Measurements from ENCODE around the gene CTTNBP2NL. TPM values are rescaled to one million over a fixed set of nuclear protein-coding genes. Genes with fewer than 3 reads are reported as not detected.
A peak's percentile ranks its signal among the peaks of the same experiment; 100 is the strongest.

Gene CTTNBP2NL
- polyA plus RNA-seq, 3 donors: 1.6 to 4.9 (median 3.0) TPM

- Mint-ChIP-seq H3K9me3 (peaks cover 0 to 13% (median 3%) of the 10 kb centered on the region in 7 donors), H3K27ac (no peak overlapping the region), H3K27me3 (ENCODE audit: low read depth in 3 of 3) (peaks cover 64 to 88% (median 77%) of the 10 kb centered on the region in 3 donors), H3K4me1 (peaks cover 14% of the 10 kb centered on the region), H3K36me3 (peaks cover 0 to 7% of the 10 kb centered on the region in 2 donors), H3K4me3 (peak overlapping the region in 1 of 2 donors; percentile 58)
- no peak overlapping the region for H3K4me2 ChIP-seq (replicated peaks; ENCODE audit: extremely low read depth, low read length, poor library complexity, severe bottlenecking)
- peaks cover 46 to 81% of the 10 kb centered on the region in 2 donors for H3K27me3 ChIP-seq (ENCODE audit: control insufficient read depth in 2 of 2, insufficient read depth in 2 of 2, low read length in 2 of 2)
- no peak for TF ChIP-seq CTCF (IDR thresholded peaks at IDR 0.05)
- no peak overlapping the region for H3K4me3 ChIP-seq (replicated peaks in 1 of 3; ENCODE audit: low read depth in 2 of 3, low read length in 3 of 3)
- H3K79me2 ChIP-seq (ENCODE audit: insufficient read depth, low read length): no peaks in the 10 kb centered on the region
- no peak overlapping the region for H3K9ac ChIP-seq (ENCODE audit: insufficient read depth, low read length, poor library complexity, severe bottlenecking)
- H4K20me1 ChIP-seq (ENCODE audit: insufficient read depth, low read length): no peaks in the 10 kb centered on the region
- H3K9me3 ChIP-seq (replicated peaks in 1 of 2; ENCODE audit: control insufficient read depth in 1 of 2, insufficient read depth in 1 of 2, low read length in 2 of 2): peaks cover 0 to 15% of the 10 kb centered on the region in 2 donors
- H3K4me1 ChIP-seq (ENCODE audit: control insufficient read depth in 1 of 2, insufficient read depth in 2 of 2, low read length in 2 of 2): peaks cover 13 to 16% of the 10 kb centered on the region in 2 donors
- no peak overlapping the region for H2AFZ ChIP-seq (ENCODE audit: insufficient read depth, low read depth, low read length, poor library complexity, severe bottlenecking)
- H3K27ac ChIP-seq (ENCODE audit: low read depth in 1 of 2, low read length in 2 of 2): no peak overlapping the region
- intact Hi-C loops (cut with micrococcal nuclease): loop anchor here (5.0 to 10.0 kb wide), 2 partner anchors 199 to 202 kb away; partner anchors contain the start of gene RHOC (in 1 of the 2)
- no peaks in the 10 kb centered on the region for H3K36me3 ChIP-seq (replicated peaks in 1 of 2; ENCODE audit: control insufficient read depth in 1 of 2, insufficient read depth in 2 of 2, low read length in 2 of 2)
- no peak for DNase-seq
- no CpG with 5 or more reads among the region's 2 CpGs for WGBS (ENCODE audit: insufficient coverage)
These were observed 106.8 kb downstream of the CTTNBP2NL start for GRCh38 chr1:112502826-112503225.

- Histone ChIP-seq H4K20me1 (ENCODE audit: insufficient read depth, low read length) (no peaks in the 10 kb centered on the region), H3K27ac (ENCODE audit: low read depth in 1 of 2, low read length in 2 of 2) (no peak overlapping the region), H3K79me2 (ENCODE audit: insufficient read depth, low read length) (no peaks in the 10 kb centered on the region), H3K9me3 (replicated peaks in 1 of 2; ENCODE audit: control insufficient read depth in 1 of 2, insufficient read depth in 1 of 2, low read length in 2 of 2) (peaks cover 0 to 24% of the 10 kb centered on the region in 2 donors), H2AFZ (ENCODE audit: insufficient read depth, low read depth, low read length, poor library complexity, severe bottlenecking) (no peak overlapping the region), H3K36me3 (replicated peaks in 1 of 2; ENCODE audit: control insufficient read depth in 1 of 2, insufficient read depth in 2 of 2, low read length in 2 of 2) (no peaks in the 10 kb centered on the region), H3K4me3 (replicated peaks in 1 of 3; ENCODE audit: low read depth in 2 of 3, low read length in 3 of 3) (no peak overlapping the region), H3K4me1 (ENCODE audit: control insufficient read depth in 1 of 2, insufficient read depth in 2 of 2, low read length in 2 of 2) (peaks cover 20 to 29% of the 10 kb centered on the region in 2 donors), H3K9ac (ENCODE audit: insufficient read depth, low read length, poor library complexity, severe bottlenecking) (no peak overlapping the region), H3K27me3 (ENCODE audit: control insufficient read depth in 2 of 2, insufficient read depth in 2 of 2, low read length in 2 of 2) (peaks cover 56 to 92% of the 10 kb centered on the region in 2 donors), H3K4me2 (replicated peaks; ENCODE audit: extremely low read depth, low read length, poor library complexity, severe bottlenecking) (no peak overlapping the region)
- peaks cover 66 to 89% (median 79%) of the 10 kb centered on the region in 3 donors for H3K27me3 Mint-ChIP-seq (ENCODE audit: low read depth in 3 of 3)
- peaks cover 0 to 13% (median 4%) of the 10 kb centered on the region in 7 donors for H3K9me3 Mint-ChIP-seq
- no peak for TF ChIP-seq CTCF (IDR thresholded peaks at IDR 0.05)
- peaks cover 0 to 7% of the 10 kb centered on the region in 2 donors for H3K36me3 Mint-ChIP-seq
- H3K4me3 Mint-ChIP-seq: peak overlapping the region in 1 of 2 donors; percentile 58
- 100% methylated on average over 6 of the region's 11 CpGs for WGBS (ENCODE audit: insufficient coverage)
- no peak overlapping the region for H3K27ac Mint-ChIP-seq
- intact Hi-C loops (cut with micrococcal nuclease): loop anchor here (5.0 to 10.0 kb wide), 2 partner anchors 198 to 201 kb away; partner anchors contain the start of gene RHOC (in 1 of the 2)
- H3K4me1 Mint-ChIP-seq: peaks cover 21% of the 10 kb centered on the region
- DNase-seq: no peak
These were observed 108.1 kb downstream of the CTTNBP2NL start for GRCh38 chr1:112504001-112504660.
